ENCODE results near the gene SIM1.

SIM1 gene

GRCh38 chr6:100475554-100476320 is 11.0 kb upstream of the SIM1 start:
- in situ Hi-C loops (cut with MboI; ENCODE audit: low pct_unique_long_range_greater_than_20kb, low sequenced_read_pairs), result loop anchor here (25.0 kb wide), 1 partner anchor 363 kb away; no protein-coding TSS in a partner anchor
- no peak for DNase-seq

GRCh38 chr6:100473182-100473581 is 8.5 kb upstream of the SIM1 start:
- in situ Hi-C loops (cut with MboI; ENCODE audit: low pct_unique_long_range_greater_than_20kb, low sequenced_read_pairs), result no loop called here
- DNase-seq, result no peak

GRCh38 chr6:100472674-100473073 is 8.0 kb upstream of the SIM1 start:
- in situ Hi-C loops (cut with MboI; ENCODE audit: low pct_unique_long_range_greater_than_20kb, low sequenced_read_pairs), result no loop called here
- DNase-seq, result no peak

GRCh38 chr6:100470422-100471120 is 5.8 kb upstream of the SIM1 start:
- in situ Hi-C loops (cut with MboI; ENCODE audit: low pct_unique_long_range_greater_than_20kb, low sequenced_read_pairs), result no loop called here

GRCh38 chr6:100469101-100469859 is 4.6 kb upstream of the SIM1 start:
- in situ Hi-C loops (cut with MboI; ENCODE audit: low pct_unique_long_range_greater_than_20kb, low sequenced_read_pairs), result no loop called here
- no peak for DNase-seq

More at GRCh38 chr6:100470422-100471120, 5.8 kb upstream of the SIM1 start:
- DNase-seq, result no peak

- DNase-seq, result no peak
- in situ Hi-C loops (cut with MboI; ENCODE audit: low pct_unique_long_range_greater_than_20kb, low sequenced_read_pairs), result no loop called here
Measured at GRCh38 chr6:100468016-100468622, 3.4 kb upstream of the SIM1 start.

GRCh38 chr6:100467129-100468015 is 2.7 kb upstream of the SIM1 start:
- in situ Hi-C loops (cut with MboI; ENCODE audit: low pct_unique_long_range_greater_than_20kb, low sequenced_read_pairs), result no loop called here
- no peak for DNase-seq

GRCh38 chr6:100466410-100467128 is 1.8 kb upstream of the SIM1 start:
- in situ Hi-C loops (cut with MboI; ENCODE audit: low pct_unique_long_range_greater_than_20kb, low sequenced_read_pairs), result no loop called here
- DNase-seq, result no peak

GRCh38 chr6:100465701-100466409 is 1.1 kb upstream of the SIM1 start:
- no peak for DNase-seq
- in situ Hi-C loops (cut with MboI; ENCODE audit: low pct_unique_long_range_greater_than_20kb, low sequenced_read_pairs), result no loop called here

GRCh38 chr6:100464162-100464851 is 414 bp downstream of the SIM1 start:
- DNase-seq, result no peak
- in situ Hi-C loops (cut with MboI; ENCODE audit: low pct_unique_long_range_greater_than_20kb, low sequenced_read_pairs), result no loop called here

- no peak for DNase-seq
- in situ Hi-C loops (cut with MboI; ENCODE audit: low pct_unique_long_range_greater_than_20kb, low sequenced_read_pairs), result no loop called here
Measured at GRCh38 chr6:100463630-100464161, 1.0 kb downstream of the SIM1 start.

GRCh38 chr6:100462706-100463629 is 1.8 kb downstream of the SIM1 start:
- in situ Hi-C loops (cut with MboI; ENCODE audit: low pct_unique_long_range_greater_than_20kb, low sequenced_read_pairs), result no loop called here
- DNase-seq, result no peak

- DNase-seq, result no peak
- in situ Hi-C loops (cut with MboI; ENCODE audit: low pct_unique_long_range_greater_than_20kb, low sequenced_read_pairs), result no loop called here
Measured at GRCh38 chr6:100461917-100462705, 2.6 kb downstream of the SIM1 start.

- no peak for DNase-seq
- in situ Hi-C loops (cut with MboI; ENCODE audit: low pct_unique_long_range_greater_than_20kb, low sequenced_read_pairs), result no loop called here
Measured at GRCh38 chr6:100461278-100461916, 3.3 kb downstream of the SIM1 start.
